Ectodermal cell (in vitro differentiated cells): ENCODE data around the gene FCRL6.

Source experiments
- H3K27ac ChIP-seq: 2 replicates; pipeline ENCODE4 v1.7.0; 2013; ENCODE audit warnings: mild to moderate bottlenecking, low read depth, low read length; ENCODE audit not compliant: insufficient read depth, poor library complexity, severe bottlenecking
- H3K27me3 ChIP-seq: 2 replicates; pipeline ENCODE4 v1.7.0; 2013; ENCODE audit warnings: mild to moderate bottlenecking, low read length; ENCODE audit not compliant: insufficient read depth, control insufficient read depth, poor library complexity, severe bottlenecking
- H3K36me3 ChIP-seq: one replicate; pipeline ENCODE4 v1.7.0; 2013; ENCODE audit warnings: low read length; ENCODE audit not compliant: control insufficient read depth, insufficient read depth
- H3K4me1 ChIP-seq: one replicate; pipeline ENCODE4 v1.7.0; 2013; ENCODE audit warnings: low read length; ENCODE audit not compliant: control insufficient read depth, insufficient read depth
- H3K4me3 ChIP-seq: 2 replicates; pipeline ENCODE4 v1.7.0; 2013; ENCODE audit warnings: low read depth, low read length, control low read depth; ENCODE audit not compliant: insufficient read depth
- H3K9me3 ChIP-seq: 2 replicates; pipeline ENCODE4 v1.7.0; 2013; ENCODE audit warnings: mild to moderate bottlenecking, low read length, moderate library complexity; ENCODE audit not compliant: control insufficient read depth
- WGBS, 2 experiments: methylation state at CpG; one replicate each; pipeline ENCODE4 v1.1.7; 2013; ENCODE audit warnings: missing lambda C conversion rate in 2 of 2; 5-methylcytosine and 5-hydroxymethylcytosine counted together

Gene FCRL6

DNA sequence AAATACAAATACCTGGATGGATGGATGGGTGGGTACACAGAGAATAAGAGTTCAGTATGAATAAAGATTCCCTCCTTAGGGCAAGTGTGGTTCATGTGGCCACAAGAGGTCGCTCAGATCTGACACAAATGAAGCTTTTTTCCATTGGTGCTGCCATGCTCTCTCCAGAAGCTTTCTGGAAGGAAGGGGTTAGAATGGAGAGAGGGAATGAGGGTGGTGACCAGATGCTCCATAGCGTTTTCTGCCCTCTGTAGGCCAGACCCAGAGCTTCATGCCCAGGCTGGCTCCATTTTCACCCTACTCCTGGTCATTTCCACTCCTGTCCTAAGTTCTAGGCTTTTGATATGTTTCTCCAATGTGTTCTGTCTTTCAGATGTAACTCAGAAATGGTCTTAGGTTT, 3.3 kb upstream of the FCRL6 start:
- 1 to 4% methylated on average over 2 of the region's 2 CpGs for WGBS, 2 experiments
- H3K27me3 ChIP-seq = no peaks in the 10 kb centered on the region
- no peaks in the 10 kb centered on the region for H3K9me3 ChIP-seq
- H3K4me1 ChIP-seq = no peaks in the 10 kb centered on the region
- no peaks in the 10 kb centered on the region for H3K36me3 ChIP-seq
- H3K27ac ChIP-seq = no peak overlapping the region
- no peak overlapping the region for H3K4me3 ChIP-seq

DNA sequence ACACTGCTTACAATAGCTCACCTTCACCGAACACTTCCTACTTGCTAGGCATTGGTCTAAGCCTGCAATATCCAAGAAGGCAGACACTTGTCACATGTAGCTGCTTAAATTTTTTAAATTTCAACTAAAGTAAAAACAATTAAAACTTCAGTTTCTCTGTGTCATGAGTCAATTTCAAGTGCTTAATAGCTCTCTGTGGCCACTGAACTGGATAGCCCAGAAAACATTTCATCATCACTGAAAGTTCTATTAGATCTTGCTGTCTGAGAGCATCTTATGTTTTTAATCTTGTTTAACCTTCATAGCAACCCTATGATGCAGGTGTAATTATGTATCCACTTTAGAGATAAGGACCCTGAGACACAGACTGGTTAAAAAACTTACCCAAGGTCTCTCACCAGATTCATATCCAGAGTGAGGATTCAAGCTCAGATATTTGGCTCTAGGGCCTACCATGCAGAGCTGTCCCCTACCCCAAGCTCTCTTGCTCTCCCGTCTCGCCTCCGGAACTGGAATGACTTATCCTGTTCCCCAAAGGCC, 2.6 kb upstream of the FCRL6 start:
- Histone ChIP-seq H3K27ac (no peak overlapping the region), H3K27me3 (no peaks in the 10 kb centered on the region), H3K4me1 (no peaks in the 10 kb centered on the region), H3K9me3 (no peaks in the 10 kb centered on the region), H3K36me3 (no peaks in the 10 kb centered on the region), H3K4me3 (no peak overlapping the region)
- 94 to 96% methylated on average over 4 of the region's 4 CpGs for WGBS, 2 experiments

DNA sequence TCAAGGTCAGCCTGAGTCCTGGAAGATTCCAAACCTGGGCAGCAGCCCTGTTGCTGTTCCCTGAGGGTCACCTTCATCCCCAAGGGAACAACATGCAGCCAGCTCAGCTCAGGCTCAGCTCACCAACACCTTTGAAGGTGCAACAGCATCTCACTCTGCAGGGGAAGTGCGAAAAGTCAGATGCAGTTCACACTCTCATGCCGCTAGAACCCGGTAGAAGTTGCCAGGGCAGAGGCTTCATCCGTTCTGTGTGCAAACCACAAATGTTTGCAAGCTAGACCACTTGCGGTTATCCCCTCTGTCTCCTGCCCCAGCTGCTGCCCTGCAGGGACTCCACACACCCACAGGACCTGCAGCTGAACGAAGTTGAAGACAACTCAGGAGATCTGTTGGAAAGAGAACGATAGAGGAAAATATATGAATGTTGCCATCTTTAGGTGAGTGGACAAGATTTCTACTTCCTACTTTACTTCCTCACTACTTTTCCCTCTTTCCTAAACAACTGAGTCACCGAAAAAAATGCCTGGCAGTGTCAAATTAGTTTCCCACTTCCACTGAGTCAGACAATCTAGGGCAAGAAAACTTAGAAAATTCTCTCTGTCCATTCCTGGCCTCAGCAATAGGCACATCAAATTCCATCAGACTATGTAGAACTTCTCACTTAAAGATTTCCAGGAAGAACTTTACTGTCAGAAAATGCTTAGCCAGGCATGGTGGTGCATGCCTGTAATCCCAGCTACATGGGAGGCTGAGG, 1.8 kb upstream of the FCRL6 start:
- WGBS, 2 experiments = 91 to 95% methylated on average over 8 of the region's 8 CpGs

DNA sequence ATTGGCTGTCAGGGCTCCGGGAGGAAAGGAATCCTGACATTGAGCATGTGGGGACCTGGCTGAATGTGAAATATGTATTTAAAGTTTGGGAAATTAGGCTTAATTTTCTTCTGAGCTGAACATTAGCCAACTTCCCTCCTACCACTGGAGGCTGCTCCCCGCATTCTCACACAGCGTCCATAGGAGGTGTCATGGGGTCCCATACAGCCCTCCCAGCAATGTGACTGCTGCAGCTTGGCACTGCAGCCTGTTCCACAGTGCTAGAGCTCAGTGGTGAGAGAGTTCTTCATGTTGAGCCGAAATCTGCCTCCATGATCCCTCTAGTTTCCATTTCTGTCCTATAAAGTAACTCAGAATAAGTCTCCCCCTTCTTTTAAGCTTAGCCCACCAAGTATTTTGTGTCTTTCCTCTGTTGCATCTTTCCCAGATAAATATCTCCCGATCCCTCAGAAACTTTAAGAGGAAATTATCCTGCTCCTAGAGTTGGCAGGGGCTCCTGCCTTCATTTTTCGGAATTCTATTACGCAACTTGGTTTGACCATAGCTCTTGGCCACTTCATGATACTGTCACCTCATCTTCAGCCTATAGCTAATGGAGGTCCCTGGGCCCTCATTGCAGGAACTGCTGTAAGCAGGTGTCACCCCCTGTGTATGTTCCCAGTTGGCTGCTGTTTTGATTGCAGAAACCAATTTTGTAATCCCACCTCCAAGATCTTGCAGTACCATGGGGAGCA, 2.0 kb downstream of the FCRL6 start:
- H3K9me3 ChIP-seq = no peaks in the 10 kb centered on the region
- no peak overlapping the region for H3K27ac ChIP-seq
- H3K36me3 ChIP-seq = no peaks in the 10 kb centered on the region
- 77 to 85% methylated on average over 7 of the region's 7 CpGs for WGBS, 2 experiments
- no peaks in the 10 kb centered on the region for H3K4me1 ChIP-seq
- H3K27me3 ChIP-seq = no peaks in the 10 kb centered on the region
- H3K4me3 ChIP-seq = no peak overlapping the region

More for the DNA sequence above, 1.8 kb upstream of the FCRL6 start:
- H3K4me1 ChIP-seq = no peaks in the 10 kb centered on the region
- no peaks in the 10 kb centered on the region for H3K36me3 ChIP-seq
- no peaks in the 10 kb centered on the region for H3K9me3 ChIP-seq
- H3K4me3 ChIP-seq = no peak overlapping the region
- H3K27me3 ChIP-seq = no peaks in the 10 kb centered on the region
- no peak overlapping the region for H3K27ac ChIP-seq

DNA sequence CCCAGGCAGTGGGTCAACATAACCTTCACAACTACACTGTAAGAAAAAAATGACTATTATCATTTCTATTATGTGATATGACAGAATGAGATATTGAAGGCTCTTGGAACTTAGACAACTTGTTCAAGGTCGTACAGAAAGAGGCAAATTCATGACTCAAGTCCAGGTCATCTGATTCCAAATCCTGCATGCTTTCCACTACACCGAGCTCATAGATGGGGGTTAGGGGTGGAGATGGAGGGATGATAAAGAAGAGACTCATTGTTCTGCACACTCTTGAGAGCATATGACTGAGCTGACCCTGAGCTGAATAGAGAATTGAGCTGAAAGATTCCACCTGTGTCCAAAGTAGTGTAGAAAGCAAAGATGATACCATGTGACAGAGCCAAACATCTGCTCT, 2.8 kb downstream of the FCRL6 start:
- no peaks in the 10 kb centered on the region for H3K9me3 ChIP-seq
- H3K27ac ChIP-seq = no peak overlapping the region
- no peaks in the 10 kb centered on the region for H3K4me1 ChIP-seq
- no peaks in the 10 kb centered on the region for H3K27me3 ChIP-seq
- no peak overlapping the region for H3K4me3 ChIP-seq
- 89 to 94% methylated on average over 2 of the region's 2 CpGs for WGBS, 2 experiments
- no peaks in the 10 kb centered on the region for H3K36me3 ChIP-seq

DNA sequence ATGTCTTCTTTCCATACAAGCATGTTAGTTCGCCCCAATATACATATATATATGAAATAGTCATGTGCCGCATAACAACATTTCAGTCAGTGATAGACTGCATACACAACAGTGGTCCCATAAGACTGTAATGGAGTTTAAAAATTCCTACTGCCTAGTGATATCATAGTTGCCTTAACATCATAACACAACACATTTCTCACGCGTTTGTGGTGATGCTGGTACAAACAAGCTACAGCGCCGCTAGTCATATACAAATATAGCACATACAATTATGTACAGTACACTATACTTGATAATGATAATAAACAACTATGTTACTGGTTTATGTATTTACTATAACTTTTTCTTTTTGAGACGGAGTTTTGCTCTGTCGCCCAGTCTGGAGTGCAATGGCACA, 13.8 kb downstream of the FCRL6 start:
- H3K4me3 ChIP-seq = no peak overlapping the region
- H3K27me3 ChIP-seq = no peaks in the 10 kb centered on the region
- H3K4me1 ChIP-seq = no peaks in the 10 kb centered on the region
- WGBS, 2 experiments = 93 to 97% methylated on average over 7 to 8 of the region's 8 CpGs
- H3K27ac ChIP-seq = no peak overlapping the region
- no peaks in the 10 kb centered on the region for H3K36me3 ChIP-seq
- H3K9me3 ChIP-seq = no peaks in the 10 kb centered on the region

DNA sequence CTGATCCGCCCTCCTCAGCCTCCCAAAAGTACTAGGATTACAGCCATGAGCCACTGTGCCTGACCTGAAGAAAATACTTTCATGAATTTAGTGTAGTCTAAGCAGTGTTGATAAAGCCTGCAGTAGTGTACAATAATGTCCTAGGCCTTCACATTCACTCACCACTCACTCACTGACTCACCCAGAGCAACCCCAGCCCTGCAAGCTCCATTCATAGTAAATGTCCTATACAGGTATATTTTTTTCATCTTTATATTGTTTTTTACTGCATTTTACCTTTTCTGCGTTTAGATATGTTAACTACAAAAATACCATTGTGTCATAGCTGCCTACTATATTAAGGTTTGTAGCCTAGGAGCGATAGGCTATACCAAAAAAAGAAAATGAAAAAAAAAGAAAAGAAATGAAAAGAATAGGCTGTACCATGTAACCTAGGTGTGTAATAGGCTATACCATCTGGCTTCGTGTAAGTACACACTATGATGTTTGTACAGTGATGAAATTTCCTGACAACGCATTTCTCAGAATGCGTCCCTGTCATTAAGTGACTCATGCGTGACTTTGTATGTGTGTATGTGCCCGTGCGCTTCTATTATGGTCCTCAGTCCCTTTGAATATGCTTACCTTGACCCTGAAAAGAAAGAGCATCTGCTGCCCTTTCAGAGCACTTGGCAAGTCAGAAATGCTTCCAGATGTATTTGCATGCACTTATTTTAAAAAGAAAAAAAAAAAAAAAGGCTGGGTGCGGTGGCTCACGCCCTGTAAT, 15.3 kb downstream of the FCRL6 start:
- H3K36me3 ChIP-seq = no peaks in the 10 kb centered on the region
- H3K27ac ChIP-seq = no peak overlapping the region
- H3K27me3 ChIP-seq = no peaks in the 10 kb centered on the region
- H3K9me3 ChIP-seq = no peaks in the 10 kb centered on the region
- WGBS, 2 experiments = 94 to 95% methylated on average over 10 of the region's 11 CpGs
- H3K4me1 ChIP-seq = no peaks in the 10 kb centered on the region
- no peak overlapping the region for H3K4me3 ChIP-seq

DNA sequence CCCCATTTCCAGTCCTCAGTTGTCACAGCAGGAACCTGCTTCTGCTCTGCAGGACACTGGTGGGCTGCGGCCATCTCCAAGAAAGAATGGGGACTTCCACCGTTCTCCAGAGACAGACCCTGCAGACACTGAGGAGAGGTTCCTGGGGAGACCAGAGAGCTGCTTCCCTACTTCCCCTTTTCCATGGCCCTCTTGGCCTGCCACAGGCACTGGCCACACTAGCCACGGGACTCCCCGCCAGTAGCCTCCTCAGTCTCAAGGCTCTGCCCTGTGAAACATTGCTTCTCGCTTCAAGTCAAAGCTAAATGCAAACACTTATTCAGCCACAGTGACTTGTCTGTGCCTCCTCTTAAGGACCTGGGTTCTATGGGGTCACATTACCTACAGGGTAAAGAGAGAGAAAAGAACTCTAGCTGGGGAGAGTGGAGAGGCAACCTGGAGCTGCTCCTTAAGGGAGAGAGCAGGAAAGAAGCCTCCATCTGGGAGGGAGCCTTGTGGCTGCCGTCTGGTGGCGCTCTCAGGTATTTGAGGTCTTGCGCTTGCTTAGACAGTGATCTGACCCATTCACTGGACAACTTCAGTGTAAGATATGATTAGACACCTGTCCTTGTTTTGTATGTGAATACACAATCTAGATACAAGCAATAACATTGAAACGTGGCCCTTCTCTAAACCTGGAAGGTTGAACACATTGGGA, 19.2 kb downstream of the FCRL6 start:
- WGBS, 2 experiments = 86 to 87% methylated on average over 9 of the region's 9 CpGs
- no peaks in the 10 kb centered on the region for H3K36me3 ChIP-seq
- H3K9me3 ChIP-seq = no peaks in the 10 kb centered on the region
- no peak overlapping the region for H3K4me3 ChIP-seq
- no peaks in the 10 kb centered on the region for H3K27me3 ChIP-seq
- no peak overlapping the region for H3K27ac ChIP-seq
- H3K4me1 ChIP-seq = peaks cover 5% of the 10 kb centered on the region

DNA sequence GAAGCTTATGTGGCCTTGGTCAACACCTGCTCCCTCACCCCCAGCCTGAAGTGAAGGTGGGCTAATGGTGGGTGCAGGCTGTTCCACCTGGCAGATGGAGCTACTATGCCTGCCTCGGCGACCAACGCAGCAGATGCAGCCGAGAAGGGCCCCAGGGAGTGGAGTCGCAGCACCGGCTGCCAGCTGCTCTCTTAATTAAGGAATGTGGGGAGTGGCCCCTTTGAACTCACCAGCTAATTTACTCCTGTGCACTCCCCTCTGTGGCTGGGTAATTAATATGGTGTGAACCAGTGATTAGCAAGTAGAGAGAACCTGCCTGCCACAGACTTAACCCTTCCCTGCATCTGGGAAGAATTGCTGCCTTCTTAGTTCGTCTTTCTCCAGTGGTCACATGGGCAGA, 21.2 kb downstream of the FCRL6 start:
- peaks cover 5% of the 10 kb centered on the region for H3K4me1 ChIP-seq
- H3K4me3 ChIP-seq = no peak overlapping the region
- 20 to 37% methylated on average over 7 of the region's 7 CpGs for WGBS, 2 experiments
- H3K27me3 ChIP-seq = no peaks in the 10 kb centered on the region
- no peaks in the 10 kb centered on the region for H3K36me3 ChIP-seq
- no peak overlapping the region for H3K27ac ChIP-seq
- H3K9me3 ChIP-seq = no peaks in the 10 kb centered on the region
